ENCODE data around the gene HIBADH. TPM values are rescaled to one million over a fixed set of nuclear protein-coding genes. Genes with fewer than 3 reads are reported as not detected.

Gene HIBADH
- total and polyA plus RNA-seq, 2 donors (not counting 3 experiments of a cell fraction or from before 2014, with no cell fraction given): 22.6 to 30.5 TPM

DNA sequence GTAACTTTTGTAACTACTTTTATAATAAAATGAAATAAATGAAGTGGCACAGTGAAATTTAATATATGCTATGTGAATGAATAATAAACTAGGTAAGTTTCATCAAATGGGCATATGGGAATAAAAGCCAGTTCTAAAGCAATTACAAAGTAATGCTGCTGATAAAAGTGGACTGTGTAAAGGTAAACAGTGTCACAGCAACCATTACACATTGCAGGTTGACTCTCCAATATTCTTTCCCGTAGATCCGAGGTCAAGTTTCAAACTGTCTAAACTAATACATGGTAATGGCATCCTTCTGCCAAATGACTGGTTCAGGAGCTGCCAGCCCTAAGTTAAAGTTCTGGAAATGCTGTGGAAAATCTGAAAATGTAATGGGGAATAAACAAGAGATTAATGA lies 6.0 kb downstream of the HIBADH start:
- no peaks in the 10 kb centered on the region for H4K20me1 ChIP-seq (replicated peaks; ENCODE audit: control insufficient read depth, extremely low read depth, insufficient read depth, low read length)
- no peaks in the 10 kb centered on the region for H3K9me3 ChIP-seq (replicated peaks; ENCODE audit: control insufficient read depth, insufficient read depth, low read length)
- TF ChIP-seq, protein P1, sequence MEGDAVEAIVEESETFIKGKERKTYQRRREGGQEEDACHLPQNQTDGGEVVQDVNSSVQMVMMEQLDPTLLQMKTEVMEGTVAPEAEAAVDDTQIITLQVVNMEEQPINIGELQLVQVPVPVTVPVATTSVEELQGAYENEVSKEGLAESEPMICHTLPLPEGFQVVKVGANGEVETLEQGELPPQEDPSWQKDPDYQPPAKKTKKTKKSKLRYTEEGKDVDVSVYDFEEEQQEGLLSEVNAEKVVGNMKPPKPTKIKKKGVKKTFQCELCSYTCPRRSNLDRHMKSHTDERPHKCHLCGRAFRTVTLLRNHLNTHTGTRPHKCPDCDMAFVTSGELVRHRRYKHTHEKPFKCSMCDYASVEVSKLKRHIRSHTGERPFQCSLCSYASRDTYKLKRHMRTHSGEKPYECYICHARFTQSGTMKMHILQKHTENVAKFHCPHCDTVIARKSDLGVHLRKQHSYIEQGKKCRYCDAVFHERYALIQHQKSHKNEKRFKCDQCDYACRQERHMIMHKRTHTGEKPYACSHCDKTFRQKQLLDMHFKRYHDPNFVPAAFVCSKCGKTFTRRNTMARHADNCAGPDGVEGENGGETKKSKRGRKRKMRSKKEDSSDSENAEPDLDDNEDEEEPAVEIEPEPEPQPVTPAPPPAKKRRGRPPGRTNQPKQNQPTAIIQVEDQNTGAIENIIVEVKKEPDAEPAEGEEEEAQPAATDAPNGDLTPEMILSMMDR (IDR thresholded peaks at IDR 0.05; ENCODE audit: extremely low read depth in 1 of 2, insufficient read depth in 1 of 2, low read depth in 1 of 2, low read length in 2 of 2): no peak
- TF ChIP-seq FOS (IDR thresholded peaks at IDR 0.05; ENCODE audit: borderline replicate concordance, insufficient read depth, low read length): no peak
- no peak for TF ChIP-seq MYC (IDR thresholded peaks at IDR 0.05; ENCODE audit: low read depth, low read length)
- no peak for TF ChIP-seq GATA2 (IDR thresholded peaks at IDR 0.05; ENCODE audit: insufficient read depth, insufficient read length, low read depth, low read length)
- TF ChIP-seq EZH2 (IDR thresholded peaks at IDR 0.05; ENCODE audit: borderline replicate concordance, low read depth, low read length, severe bottlenecking): no peak
- no peak for TF ChIP-seq MAX (IDR thresholded peaks at IDR 0.05; ENCODE audit: insufficient read depth, insufficient read length)
- no peak for TF ChIP-seq POLR2A (IDR thresholded peaks at IDR 0.05; ENCODE audit: low read depth, low read length)
- no peak for TF ChIP-seq JUN (IDR thresholded peaks at IDR 0.05; ENCODE audit: borderline replicate concordance, insufficient read depth, insufficient read length, low read depth)
- no peak for TF ChIP-seq POLR2AphosphoS5 (IDR thresholded peaks at IDR 0.05; ENCODE audit: insufficient read depth, low read depth, low read length)
- FAIRE-seq (no peak), DNase-seq (ENCODE audit: low read depth, low spot score) (no peak)
- no peak overlapping the region for H2AFZ ChIP-seq (ENCODE audit: low read depth, low read length)
- no peaks in the 10 kb centered on the region for H3K36me3 ChIP-seq (ENCODE audit: control insufficient read depth in 2 of 2, extremely low read depth in 1 of 2, insufficient read depth in 2 of 2, low read length in 2 of 2)
- no TSS peak for BruUV-seq (replicated peaks)
- ChIA-PET CTCF (no interaction called here), POLR2A (no interaction called here)
- no peak overlapping the region for H3K4me3 ChIP-seq (replicated peaks in 1 of 3; ENCODE audit: insufficient read depth in 1 of 3, low read depth in 1 of 3, low read length in 3 of 3)
- intact Hi-C loops (cut with micrococcal nuclease): no loop called here
- no peak overlapping the region for H3K27ac ChIP-seq (ENCODE audit: insufficient read depth, low read depth, low read length)
- no peaks in the 10 kb centered on the region for H3K79me2 ChIP-seq (ENCODE audit: control insufficient read depth, insufficient read depth, low read length)
- dilution Hi-C loops (cut with MboI; ENCODE audit: extremely low pct_ligation_motif_present, low sequenced_read_pairs): no loop called here
- no peaks in the 10 kb centered on the region for H3K9me1 ChIP-seq (replicated peaks; ENCODE audit: control insufficient read depth, extremely low read depth, insufficient read depth, low read length)
- peaks cover 1% of the 10 kb centered on the region for H3K4me1 ChIP-seq (ENCODE audit: control insufficient read depth, extremely low read depth, insufficient read depth, low read length)
- no peak overlapping the region for H3K4me2 ChIP-seq (ENCODE audit: insufficient read depth, low read length)
- H3K9ac ChIP-seq (replicated peaks; ENCODE audit: extremely low read depth, insufficient read depth, low read length): no peak overlapping the region
- no peaks in the 10 kb centered on the region for H3K27me3 ChIP-seq (ENCODE audit: control insufficient read depth in 2 of 2, insufficient read depth in 2 of 2, low read length in 2 of 2)

All from endothelial cell of umbilical vein (primary cell).